NT2/D1 (cell line): ENCODE data around the gene WNT8B.

Experiments
- SUZ12 ChIP-seq: IDR thresholded peaks from 2 replicates; pipeline ENCODE4 v1.6.1; 2011; ENCODE audit not compliant: insufficient read length, insufficient read depth; ENCODE audit errors: extremely low read depth
- YY1 ChIP-seq: IDR thresholded peaks from 2 replicates; pipeline ENCODE4 v1.6.1; 2011; ENCODE audit not compliant: insufficient read length, insufficient read depth
- ZNF274 ChIP-seq: IDR thresholded peaks from 2 replicates; pipeline ENCODE4 v1.6.1; 2011; ENCODE audit warnings: mild to moderate bottlenecking, low read depth, low read length

DNA sequence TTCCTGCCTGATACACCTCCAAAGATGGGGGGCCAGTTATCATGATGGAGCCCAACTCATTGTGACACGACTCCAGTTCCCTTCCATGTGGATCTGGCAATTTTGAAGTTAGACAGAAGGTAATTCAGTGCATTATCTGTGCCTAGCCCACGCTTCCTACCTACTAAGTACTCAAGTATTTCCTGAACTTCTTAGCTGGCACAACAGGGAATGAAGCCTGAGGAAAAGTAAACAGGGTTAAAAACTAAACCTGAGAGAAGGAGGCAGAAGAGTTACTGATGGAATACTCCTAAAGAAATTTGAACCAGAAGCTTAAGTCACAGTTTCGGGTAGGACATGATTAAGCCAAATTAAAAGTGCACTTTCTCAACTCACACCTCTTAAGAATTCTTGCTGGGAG is 58.0 kb downstream of the WNT8B start:
- TF ChIP-seq SUZ12 = no peak
- no peak for TF ChIP-seq YY1
- TF ChIP-seq ZNF274 = no peak
